Measurements from ENCODE around the gene ZMIZ1.

GRCh38 chr10:79207096-79207357 lies 138.3 kb downstream of the ZMIZ1 start:
- TF ChIP-seq CTCF (IDR thresholded peaks at IDR 0.05) (no peak), POLR2A (IDR thresholded peaks at IDR 0.05) (no peak)
